Fibroblast of skin of right biceps (primary cell): ENCODE results near the gene CYTH2.
"Not testable (repeated sequence)": the region's sequence is repeated elsewhere in the genome, so short reads cannot be mapped to it uniquely, and the experiment has no call there.

Experiments used
- DNase-seq: peaks from one replicate; pipeline ENCODE4 v3.0.0-alpha.2; 2013

The CYTH2 gene

DNA sequence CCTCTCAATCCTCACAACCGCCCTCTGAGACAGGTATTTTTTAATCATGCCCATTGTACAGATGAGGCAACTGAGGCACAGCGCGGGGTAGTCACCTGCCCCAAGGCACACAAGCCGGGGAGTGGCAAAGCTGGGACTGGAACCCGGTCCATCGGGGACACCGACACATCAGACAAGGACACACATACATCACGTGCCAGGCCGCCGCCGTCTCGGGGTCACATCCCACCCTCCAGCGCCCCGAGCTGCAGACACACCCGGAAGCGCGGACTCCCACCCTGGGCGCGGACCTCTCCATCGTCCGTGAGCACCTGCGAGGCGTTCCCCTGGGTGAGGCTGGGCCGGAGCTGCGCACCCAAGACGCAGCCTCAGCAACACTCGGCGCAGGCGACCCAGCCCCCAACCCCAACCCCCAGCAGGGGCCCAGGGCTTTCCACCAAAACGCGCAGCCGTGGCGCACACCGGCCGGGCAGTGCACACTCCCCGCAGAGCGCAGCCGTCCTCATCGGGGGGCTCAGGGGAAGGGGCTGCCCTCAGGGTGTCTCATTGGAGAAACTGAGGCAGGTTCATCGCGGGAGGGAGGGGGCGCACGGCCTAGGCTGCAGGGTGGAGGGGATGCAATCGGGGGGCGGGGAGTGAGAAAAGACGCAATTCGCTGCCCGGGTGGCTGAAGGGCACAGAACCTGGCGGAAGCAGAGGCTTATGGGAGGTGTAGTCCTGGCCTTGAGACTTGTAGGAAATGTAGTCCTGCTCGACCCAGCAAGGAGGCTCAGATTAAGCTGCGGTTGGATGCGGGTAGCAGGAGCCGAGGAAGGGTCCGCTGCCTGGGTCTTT is 44.3 kb downstream of the CYTH2 start:
- DNase-seq = peak; percentile 60

DNA sequence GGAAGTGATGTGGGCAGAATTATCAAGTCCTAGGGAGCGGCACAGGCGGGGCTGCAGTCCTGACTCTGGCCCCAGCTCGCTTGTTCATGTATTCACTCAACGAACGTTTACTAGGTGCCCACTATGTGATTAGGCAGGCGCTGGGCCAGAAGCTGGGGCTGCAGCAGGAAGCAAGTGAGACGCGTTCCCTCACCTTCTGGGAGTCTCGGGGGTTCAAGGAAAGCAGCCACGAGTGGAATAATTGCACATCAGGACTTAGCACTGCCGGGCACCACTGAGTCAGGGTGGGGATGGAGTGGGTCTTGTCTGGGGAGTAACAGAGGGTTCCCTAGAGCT is 44.9 kb downstream of the CYTH2 start:
- DNase-seq = no peak

DNA sequence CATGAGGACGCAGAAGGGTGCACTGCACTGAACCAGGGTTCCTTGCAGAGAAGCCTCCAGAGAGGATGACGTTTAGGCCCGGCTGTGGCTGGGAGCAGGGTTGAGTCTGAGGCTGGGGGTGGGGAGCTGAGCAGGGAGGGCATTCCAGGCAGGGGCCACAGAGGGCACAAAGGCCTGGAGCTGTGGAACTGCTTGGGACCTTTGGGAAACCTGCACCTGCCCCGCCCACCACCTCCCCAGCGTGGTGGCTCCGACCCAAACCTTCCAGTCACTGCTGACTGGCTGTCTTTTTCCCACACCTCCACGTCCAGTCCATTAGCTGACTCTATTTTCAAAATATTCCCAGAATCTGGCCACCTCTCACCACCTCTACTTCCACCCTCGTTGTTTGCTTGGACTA is 47.4 kb downstream of the CYTH2 start:
- no peak for DNase-seq

DNA sequence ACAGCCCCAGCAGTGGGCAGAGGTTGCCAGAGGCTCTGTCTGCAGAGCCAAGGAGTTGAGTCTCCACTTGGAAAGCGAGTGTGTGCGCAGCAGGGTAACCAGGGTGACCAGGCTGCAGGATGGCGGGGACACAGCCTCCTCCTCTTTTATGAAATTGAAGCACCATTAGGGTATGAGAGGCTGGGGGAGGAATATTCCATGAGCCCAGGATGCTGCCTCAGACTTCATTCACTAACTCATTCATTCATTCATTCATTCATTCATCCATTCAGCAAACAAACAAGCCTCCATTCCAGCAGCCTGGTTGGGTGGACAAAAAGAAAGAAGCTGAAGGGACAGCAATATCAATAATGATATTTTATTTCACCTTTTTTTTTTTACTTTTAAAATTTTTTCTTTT is 49.0 kb downstream of the CYTH2 start:
- DNase-seq = no peak

DNA sequence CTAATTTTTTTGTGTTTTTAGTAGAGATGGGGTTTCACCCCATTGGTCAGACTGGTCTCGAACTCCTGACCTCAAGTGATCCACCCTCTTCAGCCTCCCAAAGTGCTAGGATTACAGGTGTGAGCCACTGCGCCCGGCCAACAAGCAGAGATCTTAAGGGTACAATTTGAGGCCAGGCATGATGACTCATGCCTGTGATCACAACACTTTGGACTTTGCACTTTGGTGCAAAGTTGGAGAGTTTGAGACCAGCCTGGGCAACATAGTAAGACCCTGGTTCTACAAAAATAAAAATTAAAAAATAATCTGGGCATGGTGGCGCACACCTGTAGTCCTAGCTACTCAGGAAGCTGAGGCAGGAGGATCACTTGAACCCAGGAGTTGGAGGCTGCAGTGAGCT is 50.3 kb downstream of the CYTH2 start:
- not testable (repeated sequence) for DNase-seq

DNA sequence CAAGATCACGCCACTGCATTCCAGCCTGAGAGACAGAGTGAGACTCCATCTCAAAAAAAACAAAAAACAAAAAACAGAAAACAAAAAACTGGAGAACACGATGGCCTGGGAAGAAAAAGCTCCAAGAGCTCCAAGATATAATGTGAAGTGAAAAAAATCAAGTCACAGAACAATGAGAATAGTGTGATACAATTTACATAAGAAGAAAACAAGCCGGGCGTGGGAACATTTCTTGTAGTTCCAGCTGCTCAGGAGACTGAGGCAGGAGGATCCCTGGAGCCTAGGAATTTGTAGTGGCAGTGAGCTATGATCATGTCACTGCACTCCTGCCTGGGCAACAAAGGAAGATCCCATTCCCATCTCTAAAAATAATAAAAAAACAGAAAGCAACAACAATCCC is 51.0 kb downstream of the CYTH2 start:
- DNase-seq = no peak

DNA sequence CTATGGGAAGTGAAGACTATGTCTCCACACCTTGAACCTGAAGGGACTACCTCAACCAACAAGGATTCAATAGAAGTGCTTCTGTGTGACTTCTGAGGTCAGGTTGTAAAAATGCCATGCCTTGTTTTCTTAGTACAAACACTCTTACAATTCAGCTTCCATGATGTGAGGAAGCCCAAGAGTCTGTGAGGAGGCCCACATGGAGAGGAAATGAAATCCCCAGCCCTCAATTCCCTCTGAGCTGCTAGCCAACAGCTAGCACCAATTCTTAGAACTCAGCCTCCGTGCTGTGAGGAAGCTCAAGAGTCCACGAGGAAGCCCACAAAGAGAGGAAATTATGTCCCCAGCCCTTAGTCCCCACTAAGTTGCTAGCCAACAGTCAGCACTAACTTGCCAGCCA is 55.1 kb downstream of the CYTH2 start:
- DNase-seq = no peak

DNA sequence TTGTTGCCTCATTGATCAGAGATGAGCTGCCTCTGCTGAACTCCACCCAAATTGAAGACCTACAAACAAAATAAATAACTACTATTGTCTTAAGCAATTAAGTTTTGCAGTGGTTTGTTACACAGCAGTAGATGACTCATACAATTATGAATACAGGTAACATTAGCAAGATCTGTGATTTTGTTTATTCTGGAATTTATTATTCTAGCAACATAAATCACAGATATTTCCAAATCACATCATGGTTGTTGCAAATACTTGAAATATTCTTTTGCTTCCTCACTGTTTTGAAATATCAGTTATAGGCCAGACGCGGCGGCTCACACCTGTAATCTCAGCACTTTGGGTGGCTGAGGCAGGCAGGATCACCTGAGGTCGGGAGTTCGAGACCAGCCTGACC is 55.6 kb downstream of the CYTH2 start:
- no peak for DNase-seq

DNA sequence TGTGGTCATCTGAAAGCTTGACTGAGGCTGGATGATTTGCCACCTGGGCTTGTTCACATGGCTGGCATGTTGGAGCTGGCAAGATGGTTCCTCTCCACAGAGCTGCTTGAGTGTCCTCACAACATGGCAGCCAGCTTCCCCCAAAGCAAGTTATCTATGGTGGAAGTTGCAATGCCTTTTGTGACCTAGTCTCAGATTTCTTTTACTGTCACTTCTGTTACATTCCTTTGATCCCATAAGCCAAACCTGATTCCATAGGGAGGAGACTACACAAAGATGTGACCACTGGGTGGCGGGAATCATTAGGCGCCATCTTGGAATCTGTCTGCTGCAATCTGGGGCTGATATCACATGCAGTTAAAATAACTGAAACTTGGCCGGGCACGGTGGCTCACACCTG is 60.0 kb downstream of the CYTH2 start:
- no peak for DNase-seq

DNA sequence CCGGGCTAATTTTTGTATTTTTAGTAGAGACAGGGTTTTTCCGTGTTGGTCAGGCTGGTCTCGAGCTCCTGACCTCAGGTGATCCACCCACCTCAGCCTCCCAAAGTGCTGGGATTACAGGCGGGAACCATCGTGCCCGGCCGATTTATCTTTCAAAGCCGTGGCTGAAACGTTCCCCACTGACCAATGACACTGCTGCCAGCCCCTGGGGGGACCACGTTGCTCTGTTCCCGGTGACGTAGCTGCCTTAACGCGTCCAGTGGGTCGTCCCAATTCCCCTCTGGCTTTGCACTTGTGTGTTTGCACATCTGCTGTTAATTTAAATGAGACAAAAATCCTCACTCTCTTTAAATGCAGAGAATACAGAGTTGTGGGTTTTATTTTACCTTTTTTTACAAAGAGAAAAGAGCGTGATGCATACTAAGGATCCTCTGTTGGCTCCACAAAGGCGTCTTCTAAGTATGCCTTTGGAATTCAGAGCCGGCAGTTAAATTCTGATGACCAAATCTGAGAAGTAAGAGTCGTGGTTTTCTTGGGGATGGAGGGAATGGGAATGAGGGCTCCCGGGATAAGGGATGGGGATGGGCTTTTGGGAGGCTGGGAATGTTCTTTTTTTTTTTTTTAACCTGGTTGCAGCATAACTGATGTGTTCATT is 61.0 kb downstream of the CYTH2 start:
- peak; percentile 15 for DNase-seq

DNA sequence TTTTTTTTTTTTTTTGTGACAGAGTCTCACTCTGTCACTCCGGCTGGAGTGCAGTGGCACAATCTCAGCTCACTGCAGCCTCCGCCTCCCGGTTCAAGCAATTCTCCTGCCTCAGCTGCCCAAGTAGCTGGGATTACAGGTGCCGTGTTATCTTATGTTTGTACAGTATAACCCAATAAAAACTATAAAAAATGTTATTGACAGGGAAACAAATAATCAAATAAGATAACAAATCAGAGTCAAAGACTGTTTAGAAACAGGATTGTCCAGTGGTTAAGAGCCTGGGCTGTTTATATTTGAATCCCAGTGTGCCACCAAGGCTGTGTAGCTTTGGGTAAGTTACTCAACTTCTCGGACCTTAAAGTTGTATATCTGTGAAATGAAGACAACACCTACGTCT is 61.6 kb downstream of the CYTH2 start:
- no peak for DNase-seq
